ENCODE measurements around the gene ASB16. TPM values are rescaled to one million over a fixed set of nuclear protein-coding genes. Genes with fewer than 3 reads are reported as not detected.

ASB16 gene
- total and polyA plus RNA-seq, 9 of the 15 experiments (the other 6 are each of a cell fraction or from before 2014, with no cell fraction given): 0.03 to 0.07 TPM; not detected in 7

- TF ChIP-seq SRSF9 (IDR thresholded peaks at IDR 0.05; ENCODE audit: borderline replicate concordance, low read depth, low read length) (no peak), ZMIZ1 (IDR thresholded peaks at IDR 0.05; ENCODE audit: low read depth in 2 of 2, low read length in 2 of 2) (no peak), BRF2 (IDR thresholded peaks at IDR 0.05; ENCODE audit: borderline replicate concordance, insufficient read depth, insufficient read length) (no peak), NR3C1 (CRISPR knock-in tag; IDR thresholded peaks at IDR 0.05) (no peak), FOXP1 (CRISPR knock-in tag; IDR thresholded peaks at IDR 0.05) (no peak), KAT2B (IDR thresholded peaks at IDR 0.05; ENCODE audit: low read depth, low read length) (no peak), ZNF395 (CRISPR knock-in tag; IDR thresholded peaks at IDR 0.05) (no peak), NRF1 (conservative IDR thresholded peaks at IDR 0.05 in 1 of 2, IDR thresholded peaks at IDR 0.05 in 1 of 2) (no peak), CREB3L1 (IDR thresholded peaks at IDR 0.05; ENCODE audit: borderline replicate concordance, low read depth) (no peak), ELK3 (CRISPR knock-in tag; IDR thresholded peaks at IDR 0.05) (no peak), PRMT5 (CRISPR knock-in tag; IDR thresholded peaks at IDR 0.05) (no peak), SMC3 (conservative IDR thresholded peaks at IDR 0.05; ENCODE audit: insufficient read depth, low read depth, low read length) (no peak), ATF3 (IDR thresholded peaks at IDR 0.05) (no peak), ATF3 (CRISPR knock-in tag; conservative IDR thresholded peaks at IDR 0.05) (0 out of 2 replicates have a peak, but pooled peaks have one; percentile 37), FOXK1 (CRISPR knock-in tag; IDR thresholded peaks at IDR 0.05; ENCODE audit: borderline replicate concordance) (no peak), CBX2 (IDR thresholded peaks at IDR 0.05; ENCODE audit: insufficient read depth, low read length, poor library complexity, severe bottlenecking) (no peak)
Measured at GRCh38 chr17:44200478-44201155, 30.1 kb downstream of the ASB16 start (continued).
